GM21528 (cell line): ENCODE data around the gene HNRNPH2.

Experiments
- ATAC-seq: cut with Tn5 transposase; IDR thresholded peaks from one replicate; pipeline ENCODE4 v1.9.1; 2021; ENCODE audit warnings: mild to moderate bottlenecking, moderate library complexity; ENCODE audit not compliant: unreplicated experiment, low FRiP score

HNRNPH2 gene

DNA sequence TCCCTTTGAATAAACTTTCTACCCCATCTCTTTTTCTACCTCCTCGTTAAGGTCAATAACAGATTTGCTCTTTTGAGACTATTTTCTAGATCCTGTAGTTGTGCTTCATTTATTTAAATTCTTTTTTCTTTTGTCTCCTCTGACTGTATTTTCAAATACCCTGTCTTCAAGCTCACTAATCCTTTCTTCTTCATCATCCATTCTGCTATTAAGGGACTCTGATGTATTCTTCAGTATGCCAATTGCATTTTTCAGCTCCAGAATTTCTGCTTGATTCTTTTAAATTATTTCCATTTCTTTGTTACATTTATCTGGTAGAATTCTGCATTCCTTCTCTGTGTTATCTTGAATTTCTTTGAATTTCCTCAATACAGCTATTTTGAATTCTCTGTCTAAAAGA is 41.3 kb downstream of the HNRNPH2 start:
- ATAC-seq = no peak

DNA sequence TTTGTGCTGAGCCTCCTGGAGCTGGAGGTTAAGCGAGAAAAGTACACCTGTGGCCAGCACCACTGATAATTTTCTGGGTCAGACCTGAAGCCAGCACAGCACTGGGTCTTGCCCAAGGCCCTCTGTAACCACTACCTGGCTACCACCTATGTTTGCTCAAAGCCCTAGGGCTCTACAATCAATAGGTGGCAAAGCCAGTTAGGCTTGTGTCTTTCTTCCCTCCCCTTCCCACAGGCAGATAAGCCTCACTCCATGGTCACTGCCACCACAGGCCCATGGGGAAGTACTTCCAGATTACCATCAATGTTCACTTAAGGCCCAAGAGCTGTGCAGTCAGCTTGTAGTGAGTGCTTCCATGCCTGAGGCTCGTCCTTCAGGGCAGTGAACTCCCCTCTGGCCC is 42.1 kb downstream of the HNRNPH2 start:
- ATAC-seq = no peak

DNA sequence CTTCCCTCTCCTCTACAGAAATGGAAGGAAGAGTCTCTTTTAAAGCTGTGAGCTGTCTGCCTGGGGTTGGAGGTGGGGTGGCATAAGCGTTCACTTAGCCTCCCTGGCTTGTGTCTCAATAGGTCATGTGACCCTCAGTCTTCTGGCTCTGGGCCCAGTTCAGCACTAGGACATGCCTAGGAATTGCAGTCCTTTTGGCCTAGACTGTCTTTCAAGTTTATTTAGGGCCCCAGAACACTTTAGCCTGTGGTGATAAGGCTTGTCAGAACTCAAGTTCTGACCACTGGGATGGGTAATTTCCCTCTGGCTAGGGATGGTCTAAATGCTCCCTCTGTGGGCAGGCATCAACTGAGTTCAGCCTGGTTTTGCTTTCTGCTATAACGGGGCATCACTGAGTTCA is 42.9 kb downstream of the HNRNPH2 start:
- no peak for ATAC-seq

DNA sequence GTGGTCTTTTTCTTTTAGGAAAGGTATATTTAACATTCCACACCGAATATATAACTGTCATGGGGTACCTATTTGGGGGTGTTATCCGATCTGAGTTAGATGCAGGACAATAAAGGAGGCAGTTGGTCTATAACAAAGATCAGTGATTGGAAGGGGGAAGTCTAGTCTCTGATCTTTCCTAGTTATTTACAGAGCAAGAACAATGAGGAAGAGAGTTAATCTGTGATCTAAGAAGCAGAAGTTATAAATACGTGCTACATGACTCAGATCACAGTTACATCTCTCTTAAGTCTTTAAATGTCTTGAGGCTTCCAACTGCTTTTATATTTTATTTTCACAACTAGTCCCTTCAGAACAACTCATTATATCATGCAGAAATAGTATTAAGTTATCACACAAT is 44.0 kb downstream of the HNRNPH2 start:
- ATAC-seq = no peak

DNA sequence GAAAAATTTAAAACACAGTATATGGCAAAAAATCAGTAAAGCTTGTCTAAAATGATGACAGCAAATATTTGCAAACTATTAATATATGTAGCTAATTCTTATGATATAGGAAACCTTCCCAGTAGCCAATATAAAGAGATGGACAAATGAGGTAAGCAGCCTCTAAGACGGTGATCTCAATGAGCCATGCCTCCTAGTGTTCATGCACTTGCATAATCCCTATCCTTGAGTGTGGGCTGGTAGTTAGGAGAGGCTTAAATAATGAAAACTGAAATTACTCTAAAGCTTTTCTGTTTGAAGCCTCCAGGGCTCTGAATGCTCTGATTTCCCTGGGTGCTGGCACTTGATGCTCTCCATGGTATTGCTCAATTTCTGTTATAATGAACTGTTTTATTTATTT is 52.6 kb downstream of the HNRNPH2 start:
- no peak for ATAC-seq

DNA sequence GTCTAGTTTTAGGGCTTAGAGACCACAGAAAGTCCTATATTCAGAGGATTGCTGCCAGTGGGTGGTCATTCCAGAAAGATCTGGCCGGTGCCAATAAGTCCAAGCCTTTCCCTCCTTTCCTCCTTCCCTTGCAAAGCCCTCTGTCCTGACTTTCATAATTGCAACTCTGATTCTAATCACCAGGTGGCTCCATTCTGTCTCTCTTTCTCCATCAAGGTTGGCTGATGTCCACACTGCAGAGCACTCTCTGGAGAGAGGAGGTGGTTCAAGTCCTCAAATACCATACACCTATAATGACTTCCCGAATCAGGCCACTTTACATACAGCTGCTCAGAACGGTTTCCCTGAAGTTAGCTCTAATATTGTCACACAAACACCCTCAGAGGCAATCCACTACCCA is 54.9 kb downstream of the HNRNPH2 start:
- no peak for ATAC-seq
